SK-N-MC (cell line): Measurements from ENCODE around the gene VSTM4.

Experiments
- EZH2 ChIP-seq: fragments of 200-600 bp; sonication (generic); IDR thresholded peaks from one replicate; pipeline ENCODE4 v1.6.1; 2017; ENCODE audit warnings: antibody characterized with exemption
- POLR2AphosphoS5 ChIP-seq: IDR thresholded peaks from 2 replicates; pipeline ENCODE4 v1.6.1; 2012; ENCODE audit warnings: mild to moderate bottlenecking, low read depth, low read length, borderline replicate concordance

DNA sequence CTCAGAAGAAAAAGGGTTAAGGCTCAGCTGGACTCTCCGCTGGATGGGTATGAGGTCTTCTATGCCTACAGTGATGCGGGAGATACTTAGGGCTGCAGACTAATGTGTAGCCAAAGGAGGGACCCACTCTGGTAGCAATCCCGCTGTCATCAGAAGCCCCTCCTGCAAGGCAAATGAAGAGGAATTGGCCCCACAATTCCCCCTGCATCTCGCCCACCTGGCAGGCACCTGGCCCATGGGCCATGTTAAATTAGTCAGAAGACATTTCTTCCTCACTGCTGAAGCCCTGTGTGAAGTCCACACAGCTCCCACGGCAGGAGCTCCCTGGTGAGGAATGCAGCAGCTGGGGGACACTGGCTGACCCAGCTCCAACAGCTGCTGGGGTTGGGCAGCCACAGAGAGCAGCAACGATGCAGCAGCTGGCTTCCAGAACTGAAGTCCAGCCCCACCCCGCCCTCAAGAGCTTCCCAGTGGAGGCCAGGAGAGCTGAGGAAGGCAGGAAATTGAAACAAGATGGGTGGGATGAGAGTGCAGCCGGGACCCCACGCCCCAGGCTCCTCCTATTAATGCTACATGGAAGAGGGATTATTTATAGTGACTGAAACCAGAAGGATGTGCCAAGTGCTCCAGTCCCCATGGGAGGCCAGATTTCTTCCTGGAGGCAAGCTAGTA is 5.5 kb downstream of the VSTM4 start:
- TF ChIP-seq EZH2 (no peak), POLR2AphosphoS5 (no peak)
